NCI-H345 treated with DMSO at 0.1 percent for 48 hours (cell line): ENCODE measurements around the gene IL33.

ENCODE experiments used
- DNase-seq: peaks from one replicate; lab custom pipeline; 2025; ENCODE audit not compliant: unreplicated experiment; lab: John Stamatoyannopoulos, UW

IL33 gene

DNA sequence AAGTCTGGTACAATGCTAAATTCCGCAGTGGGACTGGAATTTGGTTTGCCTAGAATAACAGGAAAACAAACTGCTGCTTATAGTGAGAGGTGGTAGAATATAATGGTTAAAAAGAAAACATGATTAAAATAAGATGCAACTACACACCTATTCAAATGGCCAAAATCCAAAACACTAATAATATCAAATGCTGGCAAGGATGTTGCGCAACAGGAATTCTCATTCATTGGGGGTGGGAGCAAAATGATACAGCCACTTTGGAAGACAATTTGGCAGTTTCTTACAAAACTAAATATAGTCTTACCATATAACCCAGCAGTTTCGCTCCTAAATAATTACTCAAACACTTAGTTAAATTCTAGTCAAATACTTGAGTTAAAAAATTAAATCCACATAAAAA is 61.8 kb downstream of the IL33 start:
- no peak for DNase-seq

DNA sequence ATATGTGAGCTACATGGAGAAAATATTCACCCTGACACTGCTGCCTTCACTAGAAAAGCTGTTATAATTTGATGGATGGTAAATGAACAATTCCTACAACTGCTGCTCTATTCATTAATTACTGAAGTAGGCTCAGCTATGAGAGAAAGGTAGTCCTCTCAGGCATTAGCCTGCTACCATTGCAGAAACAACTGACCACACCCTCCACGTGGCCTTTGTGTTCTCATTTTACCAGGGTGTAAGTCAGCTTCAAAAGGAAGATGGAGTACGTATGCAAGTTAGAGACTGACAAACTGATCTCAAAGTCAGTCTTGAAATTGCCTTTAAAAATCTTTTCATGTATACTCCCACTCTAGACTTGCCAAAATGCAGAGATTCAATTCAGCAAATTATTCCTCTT is 86.3 kb downstream of the IL33 start:
- no peak for DNase-seq

- DNase-seq, result no peak
Measured at GRCh38 chr9:6302417-6302816, 86.8 kb downstream of the IL33 start.

GRCh38 chr9:6304232-6304631 is 88.6 kb downstream of the IL33 start:
- DNase-seq, result no peak

GRCh38 chr9:6305954-6306563 is 90.5 kb downstream of the IL33 start:
- peak; percentile 26 for DNase-seq
